ENCODE measurements around the gene RFESD. TPM values are rescaled to one million over a fixed set of nuclear protein-coding genes. Genes with fewer than 3 reads are reported as not detected.

Gene RFESD
- total RNA-seq, 2 experiments from 2014 or later, result 1.3 to 1.5 TPM

DNA sequence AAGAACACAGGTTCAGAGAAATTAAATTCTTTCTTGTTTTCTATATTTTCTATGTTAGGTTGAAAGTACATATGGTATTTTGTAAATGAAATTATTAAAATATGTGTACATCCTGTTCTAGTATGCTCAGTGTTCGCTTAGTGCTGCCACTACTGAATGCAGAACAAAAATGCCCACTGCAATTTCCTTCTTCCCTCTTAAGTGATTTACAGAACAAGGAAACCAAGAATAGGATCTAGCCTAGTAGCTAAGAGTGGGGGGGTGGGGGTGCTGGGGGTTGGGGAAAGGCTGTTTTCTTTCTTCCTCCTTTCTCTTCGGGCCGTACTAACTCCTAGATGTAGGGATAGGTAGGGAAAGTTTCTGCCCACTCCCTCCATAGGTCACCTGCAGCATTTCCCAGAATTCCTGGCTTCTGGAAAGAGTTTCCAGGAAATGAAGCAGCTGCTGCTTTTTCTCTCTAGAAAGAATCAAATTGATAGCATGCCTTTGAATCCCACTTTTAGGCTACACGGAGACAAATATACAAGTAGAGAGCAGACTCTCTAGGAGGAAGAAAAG is 20.6 kb downstream of the RFESD start:
- no peak for DNase-seq
- Mint-ChIP-seq H3K9me3 (no peaks in the 10 kb centered on the region), H3K27me3 (no peaks in the 10 kb centered on the region), H3K27ac (no peak overlapping the region), H3K36me3 (ENCODE audit: low read depth) (no peaks in the 10 kb centered on the region), H3K4me1 (ENCODE audit: low read depth) (peaks cover 6% of the 10 kb centered on the region), H3K4me3 (no peak overlapping the region)
- H3K27ac ChIP-seq (ENCODE audit: low read depth in 1 of 2, low read length in 2 of 2), result no peak overlapping the region
- no peak for TF ChIP-seq CTCF (IDR thresholded peaks at IDR 0.05)
- intact Hi-C loops (cut with DNase I, micrococcal nuclease), result loop anchor here (2.0 to 10.0 kb wide), 3 partner anchors 60 to 668 kb away; no protein-coding TSS in a partner anchor
- no peak overlapping the region for H3K4me3 ChIP-seq (ENCODE audit: low read length)
- no peaks in the 10 kb centered on the region for H3K9me3 ChIP-seq (ENCODE audit: control insufficient read depth in 1 of 2, insufficient read depth in 1 of 2, low read length in 2 of 2)
- CTCF ChIA-PET, result interaction anchor here (1.1 kb wide), 1 partner anchor 20 kb away, joined by 4 read pairs; the partner anchor contains the start of gene RFESD
- no peaks in the 10 kb centered on the region for H3K36me3 ChIP-seq (ENCODE audit: insufficient read depth, low read length)
- POLR2A ChIA-PET, result interaction anchor here (0.8 to 1.1 kb wide), 2 partner anchors 20 to 114 kb away, joined by 3 read pairs; no protein-coding TSS in a partner anchor
- no peaks in the 10 kb centered on the region for H3K4me1 ChIP-seq (ENCODE audit: insufficient read depth, low read length)
- no peaks in the 10 kb centered on the region for H3K27me3 ChIP-seq (ENCODE audit: control insufficient read depth in 1 of 2, insufficient read depth in 2 of 2, low read length in 2 of 2)
- ATAC-seq (ENCODE audit: poor library complexity), result no peak

DNA sequence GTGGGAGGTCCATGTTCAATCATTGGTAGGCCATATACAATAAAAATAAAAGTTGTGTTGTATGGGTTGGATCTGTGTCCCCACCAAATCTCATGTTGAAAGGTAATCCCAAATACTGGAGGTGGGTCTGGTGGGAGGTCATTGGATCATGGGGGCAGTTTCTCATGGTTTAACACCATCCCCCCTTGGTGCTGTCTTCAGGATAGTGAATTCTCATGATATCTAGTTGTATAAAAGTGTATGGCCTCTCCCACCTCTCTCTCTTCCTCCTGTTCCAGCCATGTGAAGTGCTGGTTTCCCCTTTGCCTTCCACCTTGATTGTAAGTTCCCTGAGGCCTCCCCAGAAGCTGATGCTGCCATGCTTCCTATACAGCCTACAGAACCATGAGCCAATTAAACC is 21.1 kb downstream of the RFESD start:
- no peaks in the 10 kb centered on the region for H3K9me3 Mint-ChIP-seq
- Histone ChIP-seq H3K9me3 (ENCODE audit: control insufficient read depth in 1 of 2, insufficient read depth in 1 of 2, low read length in 2 of 2) (no peaks in the 10 kb centered on the region), H3K27ac (ENCODE audit: low read depth in 1 of 2, low read length in 2 of 2) (no peak overlapping the region), H3K4me3 (ENCODE audit: low read length) (no peak overlapping the region), H3K4me1 (ENCODE audit: insufficient read depth, low read length) (no peaks in the 10 kb centered on the region), H3K36me3 (ENCODE audit: insufficient read depth, low read length) (no peaks in the 10 kb centered on the region), H3K27me3 (ENCODE audit: control insufficient read depth in 1 of 2, insufficient read depth in 2 of 2, low read length in 2 of 2) (no peaks in the 10 kb centered on the region)
- H3K4me3 Mint-ChIP-seq, result no peak overlapping the region
- ATAC-seq (ENCODE audit: poor library complexity), result no peak
- H3K27me3 Mint-ChIP-seq, result no peaks in the 10 kb centered on the region
- peaks cover 6% of the 10 kb centered on the region for H3K4me1 Mint-ChIP-seq (ENCODE audit: low read depth)
- ChIA-PET CTCF (no interaction called here), POLR2A (interaction anchor here (0.8 to 1.1 kb wide), 2 partner anchors 21 to 114 kb away, joined by 3 read pairs; no protein-coding TSS in a partner anchor)
- intact Hi-C loops (cut with DNase I, micrococcal nuclease), result loop anchor here (2.0 to 10.0 kb wide), 3 partner anchors 60 to 667 kb away; no protein-coding TSS in a partner anchor
- TF ChIP-seq CTCF (IDR thresholded peaks at IDR 0.05), result no peak
- no peak for DNase-seq
- no peak overlapping the region for H3K27ac Mint-ChIP-seq
- no peaks in the 10 kb centered on the region for H3K36me3 Mint-ChIP-seq (ENCODE audit: low read depth)

DNA sequence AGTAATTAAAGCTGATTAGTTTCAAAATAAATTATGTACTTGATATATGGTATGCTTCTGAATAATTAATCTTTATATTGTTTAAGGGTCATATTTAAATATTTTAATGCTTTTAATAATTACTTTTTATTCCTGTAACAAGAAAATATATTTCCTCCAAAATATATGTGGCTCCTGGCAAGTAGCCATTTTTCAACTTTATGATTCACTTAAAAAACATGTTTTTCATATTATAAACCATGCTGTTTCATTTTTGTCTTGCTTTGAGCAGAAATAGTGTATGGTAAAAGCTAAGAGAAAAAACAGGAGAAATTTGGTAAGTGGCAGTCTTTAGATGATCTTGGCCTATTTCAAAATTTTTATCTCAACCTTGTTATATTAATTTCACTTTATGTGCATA is 21.6 kb downstream of the RFESD start:
- ATAC-seq (ENCODE audit: poor library complexity), result no peak
- CTCF ChIA-PET, result no interaction called here
- Mint-ChIP-seq H3K4me1 (ENCODE audit: low read depth) (peaks cover 6% of the 10 kb centered on the region), H3K27me3 (no peaks in the 10 kb centered on the region), H3K4me3 (no peak overlapping the region), H3K9me3 (no peaks in the 10 kb centered on the region), H3K27ac (no peak overlapping the region), H3K36me3 (ENCODE audit: low read depth) (no peaks in the 10 kb centered on the region)
- intact Hi-C loops (cut with DNase I, micrococcal nuclease), result loop anchor here (5.0 to 10.0 kb wide), 2 partner anchors 59 to 667 kb away; no protein-coding TSS in a partner anchor
- no peak overlapping the region for H3K27ac ChIP-seq (ENCODE audit: low read depth in 1 of 2, low read length in 2 of 2)
- H3K27me3 ChIP-seq (ENCODE audit: control insufficient read depth in 1 of 2, insufficient read depth in 2 of 2, low read length in 2 of 2), result no peaks in the 10 kb centered on the region
- DNase-seq, result no peak
- no peaks in the 10 kb centered on the region for H3K4me1 ChIP-seq (ENCODE audit: insufficient read depth, low read length)
- no peak for TF ChIP-seq CTCF (IDR thresholded peaks at IDR 0.05)
- no peaks in the 10 kb centered on the region for H3K36me3 ChIP-seq (ENCODE audit: insufficient read depth, low read length)
- H3K9me3 ChIP-seq (ENCODE audit: control insufficient read depth in 1 of 2, insufficient read depth in 1 of 2, low read length in 2 of 2), result no peaks in the 10 kb centered on the region
- H3K4me3 ChIP-seq (ENCODE audit: low read length), result no peak overlapping the region
- POLR2A ChIA-PET, result no interaction called here

Measured in CD4-positive, alpha-beta T cell (primary cell).